ENCODE results near the gene RGPD4.
"Not testable (repeated sequence)": the region's sequence is repeated elsewhere in the genome, so short reads cannot be mapped to it uniquely, and the experiment has no call there.

- not testable (repeated sequence) for TF ChIP-seq POLR2A, CTCF (IDR thresholded peaks at IDR 0.05)
These were observed 6.5 kb downstream of the RGPD4 start for GRCh38 chr2:107833152-107833551.

All from thyroid gland (tissue), 4 donors.